Neutrophil (primary cell): Measurements from ENCODE around the gene SEBOX.

Experiments
- H3K27ac ChIP-seq: fragments of 200-600 bp; sonication (generic); 2 replicates; pipeline ENCODE4 v1.5.1; 2016; ENCODE audit warnings: mild to moderate bottlenecking, moderate library complexity
- H3K27me3 ChIP-seq: fragments of 200-600 bp; sonication (generic); 2 replicates; pipeline ENCODE4 v1.6.0; 2016; ENCODE audit warnings: mild to moderate bottlenecking
- H3K36me3 ChIP-seq: fragments of 200-600 bp; sonication (generic); 2 replicates; pipeline ENCODE4 v1.5.1; 2017
- H3K4me1 ChIP-seq, 2 experiments: fragments of 200-600 bp in 1 of 2; sonication (generic) in 1 of 2; 1 replicate in 1 of 2; 2 replicates in 1 of 2; pipeline versions ENCODE4 v1.5.1 to v1.6.1; 2013 to 2016; ENCODE audit warnings: low read depth in 1 of 2, low read length in 1 of 2, mild to moderate bottlenecking in 1 of 2, moderate library complexity in 1 of 2; ENCODE audit not compliant: control insufficient read depth in 1 of 2, insufficient read depth in 1 of 2
- H3K4me3 ChIP-seq, 2 experiments: fragments of 200-600 bp in 1 of 2; sonication (generic) in 1 of 2; 1 replicate in 1 of 2; 2 replicates in 1 of 2; pipeline ENCODE4 v1.5.1; 2013 to 2016; ENCODE audit warnings: low read depth in 1 of 2, low read length in 1 of 2, mild to moderate bottlenecking in 1 of 2, moderate library complexity in 1 of 2
- H3K9me3 ChIP-seq: fragments of 200-600 bp; sonication (generic); 2 replicates; pipeline ENCODE4 v1.5.1; 2016
- TF ChIP-seq, protein P1 (sequence below): fragments of 200-600 bp; sonication (generic); IDR thresholded peaks from 2 replicates; pipeline ENCODE4 v1.5.1; 2016; ENCODE audit warnings: antibody characterized with exemption

The SEBOX gene

GRCh38 chr17:28402844-28403243, 37.8 kb upstream of the SEBOX start:
- H3K27ac ChIP-seq: no peak overlapping the region
- H3K9me3 ChIP-seq: no peaks in the 10 kb centered on the region
- H3K27me3 ChIP-seq: peaks cover 21% of the 10 kb centered on the region
- H3K36me3 ChIP-seq: no peaks in the 10 kb centered on the region
- H3K4me3 ChIP-seq: no peak overlapping the region
- TF ChIP-seq, protein P1, sequence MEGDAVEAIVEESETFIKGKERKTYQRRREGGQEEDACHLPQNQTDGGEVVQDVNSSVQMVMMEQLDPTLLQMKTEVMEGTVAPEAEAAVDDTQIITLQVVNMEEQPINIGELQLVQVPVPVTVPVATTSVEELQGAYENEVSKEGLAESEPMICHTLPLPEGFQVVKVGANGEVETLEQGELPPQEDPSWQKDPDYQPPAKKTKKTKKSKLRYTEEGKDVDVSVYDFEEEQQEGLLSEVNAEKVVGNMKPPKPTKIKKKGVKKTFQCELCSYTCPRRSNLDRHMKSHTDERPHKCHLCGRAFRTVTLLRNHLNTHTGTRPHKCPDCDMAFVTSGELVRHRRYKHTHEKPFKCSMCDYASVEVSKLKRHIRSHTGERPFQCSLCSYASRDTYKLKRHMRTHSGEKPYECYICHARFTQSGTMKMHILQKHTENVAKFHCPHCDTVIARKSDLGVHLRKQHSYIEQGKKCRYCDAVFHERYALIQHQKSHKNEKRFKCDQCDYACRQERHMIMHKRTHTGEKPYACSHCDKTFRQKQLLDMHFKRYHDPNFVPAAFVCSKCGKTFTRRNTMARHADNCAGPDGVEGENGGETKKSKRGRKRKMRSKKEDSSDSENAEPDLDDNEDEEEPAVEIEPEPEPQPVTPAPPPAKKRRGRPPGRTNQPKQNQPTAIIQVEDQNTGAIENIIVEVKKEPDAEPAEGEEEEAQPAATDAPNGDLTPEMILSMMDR: no peak
- H3K4me1 ChIP-seq: peaks cover 9 to 18% of the 10 kb centered on the region in 2 experiments

DNA sequence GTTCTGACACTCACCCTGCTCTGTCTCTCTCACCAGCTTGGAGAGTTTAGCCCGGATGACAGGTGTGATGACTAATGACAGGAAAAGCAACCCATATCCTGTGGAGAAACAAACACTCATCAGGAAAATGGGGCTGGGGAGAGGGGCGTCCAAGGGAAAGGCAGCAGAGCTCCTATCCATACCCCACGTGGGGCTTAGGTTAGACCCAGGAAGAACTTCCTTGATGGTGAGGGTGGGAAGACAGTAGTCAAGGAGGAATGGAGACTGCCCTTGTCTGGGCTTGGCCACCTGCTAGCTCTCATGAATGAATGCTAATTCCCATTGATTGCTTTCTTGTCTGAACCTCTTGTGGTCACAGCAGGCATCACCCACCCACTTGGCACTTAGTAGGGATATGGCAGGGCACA, 37.2 kb upstream of the SEBOX start:
- H3K9me3 ChIP-seq: no peaks in the 10 kb centered on the region
- H3K27ac ChIP-seq: no peak overlapping the region
- no peaks in the 10 kb centered on the region for H3K36me3 ChIP-seq
- TF ChIP-seq, protein P1: no peak
- H3K4me3 ChIP-seq: no peak overlapping the region
- peaks cover 9 to 18% of the 10 kb centered on the region in 2 experiments for H3K4me1 ChIP-seq
- peaks cover 21% of the 10 kb centered on the region for H3K27me3 ChIP-seq

GRCh38 chr17:28399808-28400207, 34.8 kb upstream of the SEBOX start:
- no peaks in the 10 kb centered on the region for H3K27me3 ChIP-seq
- H3K4me1 ChIP-seq: peaks cover 0 to 7% of the 10 kb centered on the region in 2 experiments
- H3K27ac ChIP-seq: no peak overlapping the region
- TF ChIP-seq, protein P1: no peak
- no peaks in the 10 kb centered on the region for H3K36me3 ChIP-seq
- H3K4me3 ChIP-seq: no peak overlapping the region
- no peaks in the 10 kb centered on the region for H3K9me3 ChIP-seq

DNA sequence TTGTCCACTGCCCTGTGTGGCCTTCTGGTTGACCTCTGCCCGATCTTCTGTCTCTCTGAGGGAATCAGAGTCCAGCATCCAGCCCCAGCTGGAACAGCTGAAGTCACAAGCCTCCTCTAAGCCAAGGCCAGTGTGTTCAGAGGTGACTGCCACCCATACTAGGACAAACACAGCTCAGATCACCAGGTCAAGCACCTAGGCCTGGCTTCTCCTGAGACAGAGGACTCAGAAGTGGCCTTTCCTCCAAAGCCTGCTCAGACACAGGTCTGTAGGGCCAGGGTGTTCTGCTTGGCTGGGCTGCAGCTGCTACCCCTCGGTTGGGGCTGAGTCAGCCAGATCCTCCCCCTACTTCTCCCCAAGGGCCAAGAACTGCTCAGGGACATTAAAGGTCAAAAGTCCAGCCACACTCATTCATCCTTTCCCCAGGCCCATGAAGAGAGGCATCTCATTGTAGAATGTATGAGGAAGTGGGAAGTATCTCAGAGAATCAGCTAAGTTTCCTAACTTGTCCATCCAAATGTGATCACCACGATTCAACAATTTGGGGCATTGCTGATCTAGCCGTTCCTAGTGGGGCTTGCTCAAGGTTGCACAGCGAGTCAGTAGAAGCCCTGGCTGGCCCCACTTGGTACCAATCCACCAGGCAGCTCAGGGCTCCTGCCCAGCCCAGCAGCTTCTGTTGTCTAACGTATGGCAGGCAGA, 33.4 kb upstream of the SEBOX start:
- no peaks in the 10 kb centered on the region for H3K4me1 ChIP-seq
- TF ChIP-seq, protein P1: no peak
- H3K27me3 ChIP-seq: no peaks in the 10 kb centered on the region
- H3K9me3 ChIP-seq: no peaks in the 10 kb centered on the region
- H3K4me3 ChIP-seq: no peak overlapping the region
- no peak overlapping the region for H3K27ac ChIP-seq
- H3K36me3 ChIP-seq: no peaks in the 10 kb centered on the region

GRCh38 chr17:28397687-28398279, 32.8 kb upstream of the SEBOX start:
- H3K36me3 ChIP-seq: no peaks in the 10 kb centered on the region
- H3K9me3 ChIP-seq: no peaks in the 10 kb centered on the region
- H3K4me1 ChIP-seq: no peaks in the 10 kb centered on the region
- no peaks in the 10 kb centered on the region for H3K27me3 ChIP-seq
- no peak overlapping the region for H3K4me3 ChIP-seq
- H3K27ac ChIP-seq: no peak overlapping the region
- TF ChIP-seq, protein P1: no peak
